Stimulated activated CD8-positive, alpha-beta memory T cell treated with anti-CD3 and anti-CD28 coated beads, Interleukin-7, amount 100 ng/mL, for 1 hour (primary cell): Measurements from ENCODE around the gene CPT1A.

Experiments used
- DNase-seq, 2 donors: peaks; one replicate each; pipeline ENCODE4 v3.0.0-alpha.2; 2020; ENCODE audit warnings: low read depth in 2 of 2

The CPT1A gene

GRCh38 chr11:68710409-68710808 is 131.3 kb downstream of the CPT1A start:
- no peak for DNase-seq

GRCh38 chr11:68709062-68709461 is 132.7 kb downstream of the CPT1A start:
- DNase-seq = no peak

- no peak for DNase-seq
Measured at GRCh38 chr11:68707527-68707926, 134.2 kb downstream of the CPT1A start.

GRCh38 chr11:68704887-68705286 is 136.8 kb downstream of the CPT1A start:
- no peak for DNase-seq
